HTR-8/SVneo (cell line): ENCODE results near the gene PUS10.
"Not testable (repeated sequence)": the region's sequence is repeated elsewhere in the genome, so short reads cannot be mapped to it uniquely, and the experiment has no call there.

ENCODE experiments used
- DNase-seq: peaks from one replicate; pipeline ENCODE4 v3.0.0; 2011; ENCODE audit warnings: low spot score, mixed read lengths; ENCODE audit not compliant: insufficient read length
- FAIRE-seq: peaks from 2 replicates; lab custom pipeline; 2011; peaks lifted over from hg19 to GRCh38; lab: Jason Lieb, UNC

The PUS10 gene, protein sequence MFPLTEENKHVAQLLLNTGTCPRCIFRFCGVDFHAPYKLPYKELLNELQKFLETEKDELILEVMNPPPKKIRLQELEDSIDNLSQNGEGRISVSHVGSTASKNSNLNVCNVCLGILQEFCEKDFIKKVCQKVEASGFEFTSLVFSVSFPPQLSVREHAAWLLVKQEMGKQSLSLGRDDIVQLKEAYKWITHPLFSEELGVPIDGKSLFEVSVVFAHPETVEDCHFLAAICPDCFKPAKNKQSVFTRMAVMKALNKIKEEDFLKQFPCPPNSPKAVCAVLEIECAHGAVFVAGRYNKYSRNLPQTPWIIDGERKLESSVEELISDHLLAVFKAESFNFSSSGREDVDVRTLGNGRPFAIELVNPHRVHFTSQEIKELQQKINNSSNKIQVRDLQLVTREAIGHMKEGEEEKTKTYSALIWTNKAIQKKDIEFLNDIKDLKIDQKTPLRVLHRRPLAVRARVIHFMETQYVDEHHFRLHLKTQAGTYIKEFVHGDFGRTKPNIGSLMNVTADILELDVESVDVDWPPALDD

DNA sequence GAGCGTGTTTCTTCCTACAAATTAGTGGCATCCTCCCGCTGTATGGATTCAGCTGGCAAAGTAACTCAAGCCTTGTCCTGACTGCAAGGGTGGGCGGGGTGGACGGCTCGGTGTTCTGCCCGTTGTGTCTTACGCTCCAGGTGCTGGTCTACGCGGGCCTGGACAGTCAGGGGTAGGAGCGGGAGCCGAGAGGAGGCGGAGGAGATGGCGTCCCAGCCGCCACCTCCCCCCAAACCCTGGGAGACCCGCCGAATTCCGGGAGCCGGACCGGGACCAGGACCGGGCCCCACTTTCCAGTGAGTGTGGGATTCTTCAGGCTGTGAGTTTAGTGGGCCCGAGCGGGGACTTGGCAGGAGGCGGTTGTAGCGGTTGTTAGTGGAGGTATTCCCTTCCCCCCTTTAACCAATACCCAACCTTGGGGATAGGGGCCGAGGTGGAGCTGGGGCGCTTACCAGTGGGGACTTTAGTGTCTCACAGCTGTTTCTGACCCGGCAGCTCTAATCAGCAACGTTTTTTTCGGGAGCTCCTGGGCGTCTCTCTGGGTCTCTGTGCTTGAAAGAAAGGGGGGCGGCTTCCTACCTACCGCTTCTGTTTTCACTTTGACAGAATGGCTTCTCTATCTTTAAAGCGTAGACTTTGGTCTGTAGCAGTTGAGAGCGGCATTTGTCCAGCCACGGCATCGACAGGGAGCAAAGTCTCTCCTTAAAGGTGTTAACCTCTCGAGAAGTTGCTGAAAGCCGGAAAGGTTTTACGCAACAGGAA lies at the start of gene PUS10, which contains the start of gene PEX13:
Gene PUS10, minus strand, starts transcription at position 700 of the 762 bp plus-strand sequence. CDS start 6,365 bp downstream, outside the sequence.
Gene PEX13, plus strand, starts transcription at position 165 of the 762 bp plus-strand sequence. Its CDS starts 40 bp downstream, at position 205.
- peak; percentile 91 for DNase-seq
- peak; percentile 44 for FAIRE-seq

DNA sequence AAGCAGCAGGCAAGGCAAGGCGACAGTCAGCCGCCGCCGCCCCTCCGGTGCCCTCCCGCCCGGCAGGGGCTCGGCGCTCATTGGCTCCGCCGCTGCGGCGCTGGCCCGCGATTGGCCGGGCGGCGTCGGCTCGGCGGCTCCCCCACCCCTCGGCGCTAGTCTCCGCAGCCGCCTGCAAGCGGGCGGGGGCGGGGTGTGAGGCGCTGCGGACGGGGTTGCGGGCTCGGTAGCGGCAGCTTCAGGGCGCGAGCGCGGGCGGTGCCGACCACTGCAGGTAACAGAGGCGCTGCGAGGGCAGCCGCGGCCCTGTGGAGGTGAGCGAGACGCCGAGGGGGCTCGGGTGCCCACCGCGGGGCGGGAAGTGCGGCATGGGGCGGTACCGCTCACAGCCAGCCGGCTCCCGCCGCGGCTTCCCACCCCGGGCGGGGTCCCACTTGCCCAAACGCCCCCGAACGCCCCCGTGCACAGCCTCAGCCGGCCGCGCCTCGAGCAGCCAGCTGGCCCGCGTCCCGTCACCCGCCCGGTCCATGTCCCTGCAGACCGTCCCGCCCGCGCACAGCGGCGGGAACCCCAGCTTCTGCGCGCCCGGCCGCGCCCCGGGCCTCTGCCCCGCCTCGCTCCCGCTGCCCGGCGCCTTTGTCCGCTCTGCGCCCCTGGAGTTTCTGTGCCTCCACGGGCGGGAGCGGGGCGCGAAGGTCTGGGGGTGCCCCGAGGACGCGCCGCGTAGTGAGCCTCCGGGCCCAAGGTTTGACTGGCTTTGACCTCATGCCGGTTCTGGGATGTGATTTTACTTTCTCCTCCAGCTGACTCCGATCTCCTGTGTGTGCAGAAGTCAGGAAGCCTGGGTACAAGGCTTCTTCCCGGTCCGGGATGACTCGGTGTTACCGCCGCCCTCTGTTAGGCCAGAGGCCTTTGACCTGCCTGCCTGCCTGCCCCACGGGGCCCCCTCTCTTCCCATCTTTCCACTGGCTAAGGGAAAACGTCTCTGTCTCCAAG lies 48.0 kb upstream of the PUS10 start, which contains the start of gene SANBR:
Gene SANBR, plus strand, starts transcription at position 158 of the 996 bp plus-strand sequence. CDS start 4,480 bp downstream, outside the sequence.
- FAIRE-seq (peak; percentile 85), DNase-seq (peak; percentile 90)

DNA sequence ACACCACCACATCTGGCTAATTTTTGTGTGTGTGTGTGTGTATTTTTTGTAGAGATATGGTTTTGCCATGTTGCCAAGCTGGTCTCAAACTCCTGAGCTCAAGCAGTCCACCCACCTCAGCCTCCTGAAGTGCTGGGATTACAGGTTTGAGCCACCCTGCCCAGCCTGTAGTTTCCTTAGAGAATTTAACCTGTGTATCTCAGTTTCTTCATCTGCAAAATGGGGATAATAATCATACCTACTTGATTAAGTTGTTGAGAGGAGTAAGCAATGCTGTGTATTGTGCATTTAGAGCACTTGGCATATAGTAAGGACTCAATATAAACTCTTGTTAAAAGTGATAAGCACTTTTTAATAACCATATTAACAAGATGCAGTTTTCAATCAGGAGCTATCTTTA lies 41.3 kb upstream of the PUS10 start:
- FAIRE-seq (no peak), DNase-seq (no peak)

DNA sequence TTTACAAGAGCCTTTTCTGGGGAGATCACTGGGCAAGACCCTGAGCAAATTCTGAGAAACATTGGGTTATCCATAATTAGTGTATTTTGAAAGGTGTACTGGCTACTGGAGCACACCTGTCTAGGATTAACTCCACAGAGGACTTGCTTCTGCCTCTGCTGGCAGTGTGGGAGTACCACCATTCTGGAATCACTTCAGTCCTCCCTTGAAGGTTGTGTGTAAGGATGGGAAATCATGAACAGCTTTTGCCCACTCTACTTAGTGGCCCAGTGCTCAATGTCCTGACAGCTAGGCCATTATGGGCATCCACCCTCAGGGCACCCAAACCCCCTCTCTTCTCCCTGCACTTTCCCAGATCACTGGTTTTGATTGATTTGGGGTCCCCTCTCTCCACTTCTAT lies 39.5 kb upstream of the PUS10 start:
- DNase-seq: no peak
- FAIRE-seq: no peak

DNA sequence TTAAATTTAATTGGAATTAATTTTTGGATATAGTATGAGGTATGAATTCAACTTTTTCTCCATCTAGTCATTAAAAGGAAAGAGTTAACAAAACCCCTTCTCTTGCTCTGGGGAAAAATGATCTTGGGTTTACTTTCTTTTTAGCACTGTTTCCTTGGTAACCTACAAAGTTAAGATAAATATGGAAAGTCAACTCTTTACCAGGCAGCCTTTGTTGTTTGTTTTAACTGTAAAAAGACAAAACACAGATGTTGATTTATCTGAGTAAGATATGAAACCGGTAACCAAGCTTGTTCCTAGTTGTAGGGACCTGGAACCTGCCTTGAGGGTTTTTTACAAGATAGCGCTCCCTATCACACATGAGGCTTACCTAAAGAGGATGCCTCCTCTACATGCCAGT lies 37.5 kb upstream of the PUS10 start:
- DNase-seq: no peak
- no peak for FAIRE-seq

DNA sequence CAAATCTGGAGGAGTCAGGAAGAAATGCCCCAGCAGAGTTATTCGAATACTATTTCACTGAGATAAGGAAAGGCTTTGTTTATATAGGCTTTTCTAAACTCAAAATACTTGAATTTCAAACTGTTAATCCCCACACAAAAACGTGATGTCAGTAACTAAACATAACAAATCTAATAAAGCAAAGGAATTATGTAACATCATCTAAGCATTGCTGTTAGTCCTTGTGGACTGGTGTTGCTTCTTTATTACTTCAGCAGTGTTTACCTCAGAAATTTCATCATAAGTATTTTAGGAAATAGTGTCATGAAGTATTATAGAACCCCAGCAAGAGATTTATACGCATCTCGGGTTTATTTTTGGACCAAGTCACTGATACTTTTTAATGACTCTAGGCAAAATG lies 27.9 kb upstream of the PUS10 start:
- DNase-seq: no peak
- FAIRE-seq: no peak

DNA sequence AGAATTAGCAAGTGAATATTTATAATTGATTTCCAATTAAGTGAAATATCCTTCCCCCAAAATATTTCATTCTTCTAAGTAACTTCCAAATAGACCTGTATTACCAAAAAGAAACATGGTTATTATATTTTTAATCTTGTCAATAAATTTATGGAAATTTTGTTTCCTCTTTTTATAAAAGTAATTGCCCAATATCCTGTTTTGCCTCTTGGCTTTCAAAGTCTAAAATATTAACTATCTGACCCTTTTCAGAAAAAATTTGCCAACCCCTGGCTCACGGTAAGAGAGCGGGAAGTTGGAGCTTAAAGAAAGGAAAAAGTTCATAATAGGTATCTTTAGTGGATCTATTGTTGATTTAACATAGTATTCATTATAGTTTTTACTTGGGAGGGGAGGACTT lies 27.2 kb upstream of the PUS10 start:
- FAIRE-seq (no peak), DNase-seq (no peak)

DNA sequence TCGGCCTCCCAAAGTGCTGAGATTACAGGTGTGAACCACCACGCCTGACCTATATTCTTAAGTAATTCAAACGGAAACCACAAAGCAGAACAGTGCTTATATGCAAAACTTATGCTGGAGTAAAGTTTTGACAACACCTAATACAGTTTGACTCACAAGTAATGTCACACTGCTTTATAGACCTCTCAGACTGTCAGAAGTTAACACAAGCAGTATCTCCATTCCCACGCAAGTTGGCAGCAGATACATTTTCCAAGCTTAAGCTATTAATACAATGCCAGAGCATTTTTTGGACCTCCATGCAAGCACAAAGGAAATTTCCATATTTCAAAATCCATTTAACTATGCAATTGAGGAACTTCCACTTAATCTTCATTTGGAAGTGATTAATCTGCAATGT lies 26.6 kb upstream of the PUS10 start:
- FAIRE-seq: no peak
- DNase-seq: no peak

DNA sequence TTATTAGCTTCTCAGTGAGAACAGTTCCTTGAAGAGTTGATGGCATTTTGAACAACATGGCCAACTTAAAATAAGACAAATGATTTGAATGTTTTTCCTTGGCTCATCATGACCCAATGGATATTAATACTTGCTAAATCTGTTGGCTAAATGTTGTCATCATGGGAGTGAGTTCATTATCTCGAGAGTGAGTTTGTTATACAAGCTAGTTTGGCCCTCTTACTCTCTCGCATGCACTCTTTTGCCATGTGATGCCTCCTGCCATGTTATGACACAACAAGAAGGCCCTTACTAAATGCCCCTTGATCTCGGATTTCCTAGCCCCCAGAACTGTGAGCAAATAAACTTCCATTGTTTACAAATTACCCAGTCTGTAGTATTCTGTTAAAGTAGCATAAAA lies 24.8 kb upstream of the PUS10 start:
- DNase-seq (no peak), FAIRE-seq (no peak)

DNA sequence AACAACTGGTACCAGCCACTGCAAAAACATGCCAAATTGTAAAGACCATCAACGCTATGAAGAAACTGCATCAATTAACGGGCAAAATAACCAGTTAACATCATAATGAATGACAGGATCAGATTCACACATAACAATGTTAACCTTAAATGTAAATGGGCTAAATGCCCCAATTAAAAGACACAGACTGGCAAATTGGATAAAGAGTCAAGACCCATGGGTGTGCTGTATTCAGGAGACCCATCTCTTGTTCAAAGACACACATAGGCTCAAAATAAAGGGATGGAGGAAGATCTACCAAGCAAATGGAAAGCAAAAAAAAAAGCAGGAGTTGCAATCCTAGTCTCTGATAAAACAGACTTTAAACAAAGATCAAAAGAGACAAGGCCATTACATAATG lies 18.6 kb upstream of the PUS10 start:
- not testable (repeated sequence) for DNase-seq, FAIRE-seq

DNA sequence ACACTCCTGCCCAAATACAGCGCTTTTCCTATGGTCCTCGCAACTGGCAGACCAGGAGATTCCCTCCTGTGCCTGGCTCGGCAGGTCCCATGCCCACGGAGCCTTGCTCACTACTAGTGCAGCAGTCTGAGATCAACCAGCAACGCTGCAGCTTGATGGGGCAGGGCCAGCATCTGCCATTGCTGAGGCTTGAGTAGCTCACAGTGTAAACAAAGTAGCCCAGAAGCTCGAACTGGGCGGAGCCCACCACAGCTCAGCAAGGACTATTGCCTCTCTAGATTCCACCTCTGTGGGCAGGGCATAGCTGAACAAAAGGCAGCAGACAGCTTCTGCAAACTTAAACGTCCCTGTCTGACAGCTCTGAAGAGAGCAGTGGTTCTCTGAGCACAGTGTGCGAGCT lies 16.5 kb upstream of the PUS10 start:
- not testable (repeated sequence) for DNase-seq, FAIRE-seq

DNA sequence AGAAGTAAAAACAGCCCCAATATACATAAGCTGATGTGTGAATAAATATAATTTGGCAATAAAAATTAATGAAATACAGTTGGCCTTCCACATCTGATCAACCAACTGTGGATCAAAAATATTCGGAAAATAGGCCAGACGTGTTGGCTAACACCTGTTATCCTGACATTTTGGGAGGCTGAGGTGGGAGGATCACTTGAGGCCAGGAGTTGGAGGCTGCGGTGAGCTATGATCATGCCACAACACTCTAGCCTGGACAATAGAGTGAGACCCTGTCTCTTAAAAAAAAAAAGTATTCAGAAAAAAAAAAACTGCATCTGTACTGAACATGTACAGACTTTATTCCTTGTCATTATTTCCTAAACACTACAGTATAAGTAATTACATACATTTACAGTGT lies 11.5 kb upstream of the PUS10 start:
- no peak for DNase-seq
- FAIRE-seq: no peak

DNA sequence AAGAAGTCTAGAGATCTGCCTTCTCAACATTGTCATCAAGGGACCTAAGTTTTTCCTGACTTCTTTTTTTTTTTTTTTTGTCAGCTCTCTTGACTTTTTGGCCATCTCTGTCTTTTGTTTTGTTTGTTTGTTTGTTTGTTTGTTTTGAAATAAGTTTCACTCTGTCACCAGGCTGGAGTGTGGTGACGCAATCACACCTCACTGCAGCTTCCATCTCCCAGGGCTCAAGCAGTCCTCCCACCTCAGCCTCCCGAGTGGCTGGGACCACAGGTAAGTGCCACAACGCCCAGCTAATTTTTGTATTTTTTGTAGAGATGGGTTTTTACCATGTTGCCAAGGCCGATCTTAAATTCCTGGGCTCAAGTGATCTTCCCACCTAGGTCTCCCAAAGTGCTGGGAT lies 5.6 kb upstream of the PUS10 start:
- FAIRE-seq: no peak
- no peak for DNase-seq

DNA sequence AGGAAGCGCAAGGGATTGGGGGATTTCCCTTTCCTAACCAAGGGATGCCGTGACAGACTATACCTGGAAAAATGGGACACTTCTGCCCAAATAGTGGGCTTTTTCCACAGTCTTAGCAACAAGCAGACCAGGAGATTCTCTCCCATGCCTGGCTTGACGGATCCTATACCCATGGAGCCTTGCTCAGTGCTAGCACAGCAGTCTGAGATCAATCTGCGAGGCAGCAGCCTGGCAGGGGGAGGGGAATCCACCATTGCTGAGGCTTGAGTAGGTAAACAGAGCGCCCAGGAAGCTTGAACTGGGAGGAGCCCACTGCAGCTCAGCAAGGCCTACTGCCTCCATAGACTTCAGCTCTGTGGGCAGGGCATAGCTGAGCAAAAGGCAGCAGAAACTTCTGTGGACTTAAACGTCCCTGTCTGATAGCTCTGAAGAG lies 3.2 kb upstream of the PUS10 start:
- DNase-seq: no peak
- FAIRE-seq: no peak

DNA sequence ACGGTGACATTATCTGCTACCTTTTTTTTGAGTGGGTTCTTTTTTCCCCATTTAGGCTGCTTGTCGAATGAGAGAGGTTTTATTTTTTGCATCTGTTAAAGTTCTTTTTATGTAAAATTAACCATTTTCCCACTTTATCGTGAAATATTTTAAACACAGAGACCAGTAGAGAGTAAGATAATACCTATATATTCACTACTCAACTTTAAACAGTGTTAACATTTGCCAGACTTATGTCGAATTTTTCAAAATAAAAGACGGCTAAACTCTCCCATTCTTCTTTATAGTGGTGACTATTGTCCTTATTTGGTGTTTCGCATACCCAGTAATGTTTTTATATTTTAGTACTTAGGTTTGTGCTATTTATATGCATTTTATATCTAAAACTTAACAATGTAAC lies 743 bp upstream of the PUS10 start:
- FAIRE-seq: no peak
- DNase-seq: no peak

DNA sequence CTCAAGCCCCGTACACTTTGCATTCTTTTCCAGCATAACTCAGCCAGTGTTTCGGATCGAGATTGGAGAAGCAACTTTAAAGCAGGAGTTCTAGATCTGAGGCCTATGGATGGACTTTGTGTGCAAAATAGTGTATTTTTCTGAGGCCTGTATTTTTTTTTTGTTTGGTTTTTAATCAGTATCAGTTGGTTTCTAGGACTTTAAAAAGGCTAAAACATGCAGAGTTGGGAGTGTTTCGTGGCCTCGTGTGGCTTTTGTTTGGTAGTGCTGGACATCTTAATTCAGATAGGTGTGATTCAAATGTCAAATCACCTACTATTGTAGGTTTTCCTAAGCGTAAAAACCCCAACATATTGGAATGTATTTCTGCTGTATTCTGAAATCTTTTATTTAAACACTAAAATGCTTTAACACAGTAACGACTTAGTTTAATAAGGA lies 282 bp upstream of the PUS10 start:
- FAIRE-seq (no peak), DNase-seq (peak; percentile 45)

DNA sequence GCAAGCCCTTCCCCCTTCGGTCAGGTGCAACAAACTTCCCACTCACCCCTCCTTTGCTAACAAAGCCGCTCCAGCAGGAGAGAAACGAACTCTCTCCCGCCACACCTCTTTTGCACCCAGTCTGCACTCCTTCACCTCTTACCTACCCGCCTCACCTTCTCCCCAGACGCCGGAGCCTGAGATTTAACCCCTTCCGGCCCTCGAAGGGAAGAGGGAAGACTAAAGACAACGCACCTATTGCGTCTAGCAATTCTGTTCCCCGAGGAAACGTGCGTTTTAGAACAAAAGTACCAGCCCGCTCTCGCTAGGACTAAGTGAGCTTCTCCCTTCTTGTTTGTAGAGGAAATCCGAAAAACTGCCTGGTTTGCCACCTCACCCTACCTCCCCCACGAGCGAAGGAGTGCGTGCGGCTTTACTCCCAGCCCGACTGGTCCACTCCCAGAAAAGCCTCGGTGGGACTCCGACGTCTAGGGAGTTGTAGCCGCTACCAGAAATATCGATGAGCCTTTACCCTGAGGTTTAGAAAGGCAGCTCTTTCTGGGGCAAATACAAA lies 976 bp downstream of the PUS10 start:
- no peak for FAIRE-seq

DNA sequence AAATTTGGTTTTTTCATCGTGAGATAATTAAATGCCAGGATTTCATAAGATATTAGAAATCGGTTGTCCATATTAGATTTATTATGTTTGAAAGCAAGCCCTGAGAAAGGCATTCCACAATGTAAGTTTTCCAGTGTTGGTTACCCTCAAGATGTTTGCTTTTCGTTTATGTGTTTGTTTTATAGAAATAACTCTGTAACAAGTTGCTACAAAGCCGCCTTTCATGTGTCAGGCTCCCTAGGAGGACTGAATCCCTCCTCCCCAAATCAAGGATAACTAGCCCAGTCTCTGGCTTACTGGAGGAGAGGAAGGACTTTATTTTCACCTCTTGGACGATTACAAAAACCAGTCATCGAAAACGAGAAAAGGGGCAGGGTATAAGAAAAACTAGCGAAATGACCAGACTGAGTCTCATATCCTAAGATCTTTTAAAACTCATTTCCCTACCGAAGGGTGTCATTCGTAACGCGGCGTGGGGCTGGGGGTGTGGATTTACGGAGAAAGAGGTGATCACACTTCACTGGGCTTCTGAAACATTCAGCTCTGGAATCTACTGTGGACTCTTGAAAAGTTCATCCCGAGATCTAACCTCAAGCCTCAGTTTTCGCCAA lies 1.6 kb downstream of the PUS10 start:
- FAIRE-seq: no peak

More for the DNA sequence above, 976 bp downstream of the PUS10 start:
- peak; percentile 80 for DNase-seq

DNA sequence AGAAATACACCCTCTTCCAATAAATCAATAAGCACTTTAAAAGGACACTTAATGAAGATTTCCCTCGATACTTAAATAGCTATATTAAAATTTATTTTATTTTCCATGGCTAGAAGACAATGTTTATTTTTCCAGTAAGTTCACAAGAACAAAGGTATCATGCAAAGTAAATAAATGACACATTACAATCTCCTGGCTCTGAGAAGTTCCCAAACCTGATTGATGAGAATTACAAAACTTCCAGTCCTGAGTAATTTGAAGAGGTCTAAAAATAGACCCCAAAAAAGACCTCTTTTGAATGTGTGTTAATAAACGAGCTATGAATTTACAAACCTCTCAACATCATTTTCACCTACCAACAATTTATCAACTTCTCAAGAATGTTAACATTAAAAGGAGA lies 2.1 kb downstream of the PUS10 start:
- FAIRE-seq (no peak), DNase-seq (no peak)

More for the DNA sequence above, 1.6 kb downstream of the PUS10 start:
- no peak for DNase-seq
